AG09309 (cell line): ENCODE results near the gene FKBP1A.

Source experiments
- DNase-seq: peaks from one replicate; pipeline ENCODE4 v3.0.0-alpha.2; 2010; ENCODE audit warnings: low read depth
- H3K4me3 ChIP-seq: 2 replicates; pipeline ENCODE4 v1.5.1; 2011; ENCODE audit warnings: mild to moderate bottlenecking, low read depth, low read length, moderate library complexity; ENCODE audit not compliant: control insufficient read depth
- TF ChIP-seq, protein P1 (sequence below): IDR thresholded peaks from 2 replicates; pipeline ENCODE4 v1.5.1; 2011; ENCODE audit warnings: mild to moderate bottlenecking, low read depth, low read length, inconsistent platforms; ENCODE audit not compliant: insufficient read depth, control insufficient read depth; ENCODE audit errors: missing control alignments

Gene FKBP1A

DNA sequence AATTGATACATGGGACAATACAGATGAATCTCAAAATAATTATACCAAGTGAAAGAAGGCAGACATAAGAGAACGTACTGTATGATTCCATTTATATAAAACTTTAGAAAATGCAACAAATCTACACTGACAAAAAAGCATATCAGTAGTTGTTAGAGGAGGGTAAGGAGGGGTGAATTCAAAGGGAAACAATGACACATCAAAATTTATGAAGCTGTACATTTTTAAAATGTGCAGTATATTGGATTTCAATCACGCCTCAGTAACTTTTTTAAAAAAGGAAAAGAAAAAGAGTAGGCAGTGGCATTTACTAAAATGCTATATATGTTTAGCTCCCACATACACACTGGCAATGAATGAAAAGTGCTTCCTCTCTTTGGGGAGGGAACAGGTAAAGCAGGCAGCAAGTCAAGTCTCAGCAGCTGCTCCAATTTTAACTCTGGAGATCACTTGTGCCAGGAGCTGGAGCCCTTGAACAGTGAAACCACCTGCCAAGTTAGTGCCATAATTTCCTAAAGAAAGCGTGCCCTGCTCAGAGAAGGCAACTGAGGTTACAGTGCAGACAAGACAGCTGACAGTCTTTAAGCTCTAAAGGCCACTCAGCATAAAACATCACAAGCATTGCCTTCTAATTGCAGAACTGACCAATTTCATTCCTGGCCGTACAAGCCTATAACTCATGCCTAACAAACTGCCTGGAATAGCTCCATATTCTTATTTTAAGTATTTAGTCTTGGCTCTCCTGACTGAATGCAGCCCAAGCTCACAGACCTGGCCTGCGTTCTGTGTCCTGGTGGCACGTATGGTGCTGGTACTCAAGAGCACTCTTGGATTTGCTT is 10.9 kb downstream of the FKBP1A start:
- no peak for DNase-seq
- TF ChIP-seq, protein P1, sequence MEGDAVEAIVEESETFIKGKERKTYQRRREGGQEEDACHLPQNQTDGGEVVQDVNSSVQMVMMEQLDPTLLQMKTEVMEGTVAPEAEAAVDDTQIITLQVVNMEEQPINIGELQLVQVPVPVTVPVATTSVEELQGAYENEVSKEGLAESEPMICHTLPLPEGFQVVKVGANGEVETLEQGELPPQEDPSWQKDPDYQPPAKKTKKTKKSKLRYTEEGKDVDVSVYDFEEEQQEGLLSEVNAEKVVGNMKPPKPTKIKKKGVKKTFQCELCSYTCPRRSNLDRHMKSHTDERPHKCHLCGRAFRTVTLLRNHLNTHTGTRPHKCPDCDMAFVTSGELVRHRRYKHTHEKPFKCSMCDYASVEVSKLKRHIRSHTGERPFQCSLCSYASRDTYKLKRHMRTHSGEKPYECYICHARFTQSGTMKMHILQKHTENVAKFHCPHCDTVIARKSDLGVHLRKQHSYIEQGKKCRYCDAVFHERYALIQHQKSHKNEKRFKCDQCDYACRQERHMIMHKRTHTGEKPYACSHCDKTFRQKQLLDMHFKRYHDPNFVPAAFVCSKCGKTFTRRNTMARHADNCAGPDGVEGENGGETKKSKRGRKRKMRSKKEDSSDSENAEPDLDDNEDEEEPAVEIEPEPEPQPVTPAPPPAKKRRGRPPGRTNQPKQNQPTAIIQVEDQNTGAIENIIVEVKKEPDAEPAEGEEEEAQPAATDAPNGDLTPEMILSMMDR = no peak
- no peak overlapping the region for H3K4me3 ChIP-seq

DNA sequence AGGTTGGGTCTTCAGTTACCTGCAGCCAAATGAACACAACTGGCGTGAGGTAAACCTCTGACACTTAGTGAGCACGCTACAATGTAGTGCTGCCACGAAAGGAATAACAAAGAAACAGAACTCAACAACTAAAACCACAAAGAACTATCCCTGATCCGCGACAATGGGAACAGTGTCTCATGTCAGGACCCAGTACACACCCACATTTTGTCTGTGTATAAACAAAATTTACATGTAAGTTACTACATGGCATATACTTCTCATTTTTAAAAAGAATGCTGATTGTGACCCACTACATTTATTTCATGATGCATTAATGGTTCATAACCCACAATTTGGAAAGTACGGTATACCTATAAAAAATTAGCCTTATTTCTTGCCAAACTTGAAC is 14.1 kb downstream of the FKBP1A start:
- DNase-seq = no peak
- TF ChIP-seq, protein P1 = no peak
- no peak overlapping the region for H3K4me3 ChIP-seq

DNA sequence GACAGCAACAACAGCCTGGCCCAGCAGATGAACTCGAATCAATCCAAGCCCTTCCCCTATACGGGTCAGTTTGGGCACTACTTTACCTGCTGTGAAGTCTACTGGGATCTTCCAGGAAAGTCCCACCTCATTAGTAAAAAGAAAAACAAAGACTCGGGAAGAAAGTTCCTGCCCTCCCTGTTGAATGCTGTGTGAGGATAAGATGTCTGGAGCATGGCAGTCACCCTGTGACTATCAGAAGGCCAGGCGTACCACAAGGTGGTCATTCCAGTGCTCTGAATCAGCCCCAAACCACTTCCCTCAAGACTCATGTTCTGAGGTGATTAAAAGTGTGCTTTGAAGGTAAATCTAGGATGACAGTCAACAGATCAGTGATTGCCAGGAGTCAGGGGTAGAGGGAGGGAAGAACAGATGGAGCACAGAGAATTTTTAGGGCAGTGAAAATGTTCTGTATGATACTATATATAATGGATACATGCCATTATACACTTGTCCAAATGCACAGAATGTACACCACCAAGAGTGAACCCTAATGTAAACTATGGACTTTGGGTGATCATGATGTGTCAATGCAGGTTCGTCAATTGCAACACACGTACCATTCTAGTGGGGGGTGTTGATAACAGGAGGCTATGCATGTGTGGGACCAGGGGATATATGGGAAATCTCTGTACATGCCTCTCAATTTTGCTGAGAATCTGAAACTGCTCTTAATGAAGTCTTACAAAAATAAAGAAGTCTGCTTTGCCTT is 14.7 kb downstream of the FKBP1A start:
- no peak overlapping the region for H3K4me3 ChIP-seq
- TF ChIP-seq, protein P1 = no peak
- DNase-seq = no peak

DNA sequence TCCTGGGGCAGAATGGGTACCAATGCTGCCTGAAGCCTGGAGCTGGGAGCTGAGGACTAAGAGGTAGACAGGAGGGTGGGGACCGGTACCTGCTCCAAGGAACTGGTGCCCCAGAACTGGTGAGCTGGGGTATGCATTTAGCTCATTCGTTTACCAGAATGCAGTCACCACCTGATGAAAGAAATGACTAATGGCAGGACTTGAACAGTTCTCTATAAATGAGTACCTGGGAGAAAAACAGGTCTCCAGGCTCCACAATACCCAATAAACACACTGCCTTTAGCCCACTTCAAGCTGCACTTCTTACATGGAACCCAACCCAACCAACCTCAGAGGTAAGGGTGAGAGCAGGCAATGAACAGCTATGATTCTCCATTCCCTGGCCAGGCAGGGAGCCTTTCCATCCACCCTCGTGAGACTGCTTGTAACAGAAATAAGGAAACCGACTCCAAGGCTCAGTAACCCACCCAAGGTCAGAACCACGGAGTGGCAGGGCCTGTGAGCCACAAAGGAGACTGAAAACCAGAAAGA is 15.4 kb downstream of the FKBP1A start:
- no peak overlapping the region for H3K4me3 ChIP-seq
- TF ChIP-seq, protein P1 = no peak
- DNase-seq = no peak

DNA sequence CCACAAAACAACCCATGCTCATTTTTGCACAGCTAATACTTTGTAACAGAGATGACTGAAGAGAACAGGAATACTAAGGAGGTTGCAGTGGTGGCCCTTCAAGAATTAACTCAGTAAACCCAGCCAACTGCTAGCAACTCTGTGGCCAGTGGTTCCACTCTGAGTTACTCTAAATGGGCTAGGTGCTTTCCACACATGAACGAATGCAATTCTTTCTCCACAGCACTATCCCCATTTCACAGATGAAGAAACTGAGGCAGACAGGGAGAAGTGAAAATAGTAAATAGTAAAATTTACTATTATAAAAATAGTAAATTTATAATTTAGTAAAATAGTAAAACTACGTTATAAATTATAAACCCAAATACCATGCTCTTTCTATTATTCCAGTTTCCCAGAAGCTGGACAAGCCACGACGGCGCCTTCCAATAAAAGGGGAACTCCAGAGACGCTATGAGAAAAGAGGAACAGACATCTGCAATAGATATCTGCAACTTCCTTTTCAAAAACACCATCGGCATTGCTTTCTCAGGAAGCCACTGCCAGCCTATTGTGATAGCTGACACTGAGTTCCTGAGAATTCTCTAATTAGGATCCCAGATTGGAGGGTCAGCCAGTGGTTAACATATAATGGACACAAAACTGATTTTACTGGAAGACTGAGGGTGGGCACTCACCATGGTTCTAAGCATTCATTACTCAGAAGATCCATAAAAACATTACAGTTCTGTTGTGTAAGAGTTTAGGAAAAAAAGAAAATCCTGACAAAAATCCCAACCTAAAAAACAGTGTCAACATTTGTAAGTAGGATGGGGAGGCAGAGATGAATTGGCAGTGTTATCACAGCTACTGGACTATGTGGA is 16.2 kb downstream of the FKBP1A start:
- no peak overlapping the region for H3K4me3 ChIP-seq
- TF ChIP-seq, protein P1 = no peak
- no peak for DNase-seq

DNA sequence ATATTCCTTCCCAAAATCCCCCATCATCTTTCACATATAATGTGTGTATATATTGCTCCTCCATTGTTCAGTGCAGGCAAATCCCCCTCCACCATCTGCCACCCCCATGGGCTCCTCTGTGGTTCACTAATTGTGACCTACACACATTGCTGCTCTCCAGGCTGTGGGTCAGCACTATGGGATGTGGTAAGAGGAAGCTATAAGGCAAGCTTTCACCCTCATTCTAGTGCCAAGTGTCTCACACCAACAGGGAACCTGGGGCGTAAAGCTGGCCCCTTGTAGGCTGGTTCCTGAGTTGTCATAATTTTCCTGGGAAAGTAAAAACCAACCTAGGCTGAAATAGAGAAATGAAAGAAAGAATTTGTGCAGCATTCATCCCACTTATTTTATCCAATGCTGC is 16.8 kb downstream of the FKBP1A start:
- no peak overlapping the region for H3K4me3 ChIP-seq
- no peak for DNase-seq
- TF ChIP-seq, protein P1 = no peak
